ENCODE results near the gene CYB5D1.

The CYB5D1 gene

DNA sequence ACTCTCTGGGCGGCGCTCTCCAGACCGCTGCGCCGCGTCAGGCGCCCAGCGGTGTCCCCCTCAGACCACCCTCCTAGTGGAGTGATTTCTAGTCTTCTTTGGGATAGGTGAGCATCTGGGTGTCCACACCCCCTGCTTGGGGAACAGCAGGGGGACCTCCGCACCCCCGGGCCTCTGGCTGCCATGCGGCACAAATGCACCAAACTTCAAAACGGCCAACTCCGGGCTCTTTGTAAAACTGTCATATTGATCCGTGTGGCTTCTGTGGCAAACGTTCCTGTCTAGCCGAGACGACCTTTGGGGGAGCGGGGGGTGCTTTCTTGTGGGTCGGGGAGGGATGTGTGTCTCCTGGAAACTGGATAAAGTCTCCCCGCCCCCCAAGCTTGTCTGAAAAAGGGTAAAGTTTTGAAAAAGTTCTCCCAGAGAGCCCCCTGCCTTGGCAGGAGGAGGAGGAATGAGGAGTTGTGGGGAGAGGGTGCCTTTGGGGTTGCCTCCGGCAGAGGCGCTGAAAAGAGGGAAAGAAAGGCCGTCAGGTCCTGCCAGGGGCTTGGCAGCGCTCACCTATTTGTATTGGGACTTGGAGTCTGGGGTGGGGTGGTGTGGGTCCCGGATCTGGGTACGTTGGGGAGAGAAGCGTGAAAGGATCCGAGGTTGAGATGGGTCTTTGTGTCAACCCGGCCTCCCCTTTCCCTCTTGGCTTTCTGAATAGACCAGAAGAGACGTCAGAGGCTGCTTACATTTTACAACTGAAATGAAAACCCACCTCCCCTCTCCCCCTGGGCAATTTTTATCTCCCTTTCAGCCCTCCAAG lies 28.6 kb downstream of the CYB5D1 start:
- DNase-seq (ENCODE audit: low spot score) = peak; percentile 58

DNA sequence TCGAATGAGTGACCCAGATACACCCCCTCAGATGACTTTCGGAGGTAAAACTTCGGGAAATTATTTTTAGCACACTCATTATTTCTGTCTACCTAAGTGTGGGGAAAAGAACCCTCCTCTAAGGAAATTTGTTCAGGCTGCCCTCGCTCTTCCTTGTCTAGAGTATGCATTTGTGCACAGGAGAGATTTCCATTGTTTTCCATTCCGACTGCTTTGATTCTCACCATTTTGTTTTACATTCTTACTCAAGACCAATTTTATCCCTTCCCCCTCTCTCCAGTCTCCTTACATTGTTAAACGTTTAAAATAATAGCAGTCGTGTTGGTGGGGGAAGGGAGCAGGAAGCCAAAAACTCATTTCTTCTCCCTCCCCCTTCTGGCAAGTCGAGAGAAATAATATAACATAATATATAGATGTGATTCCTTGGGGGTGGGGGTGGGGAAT lies 29.3 kb downstream of the CYB5D1 start:
- DNase-seq (ENCODE audit: low spot score) = no peak

GRCh38 chr17:7887482-7888183 lies 29.8 kb downstream of the CYB5D1 start:
- peak; percentile 92 for DNase-seq (ENCODE audit: low spot score)

DNA sequence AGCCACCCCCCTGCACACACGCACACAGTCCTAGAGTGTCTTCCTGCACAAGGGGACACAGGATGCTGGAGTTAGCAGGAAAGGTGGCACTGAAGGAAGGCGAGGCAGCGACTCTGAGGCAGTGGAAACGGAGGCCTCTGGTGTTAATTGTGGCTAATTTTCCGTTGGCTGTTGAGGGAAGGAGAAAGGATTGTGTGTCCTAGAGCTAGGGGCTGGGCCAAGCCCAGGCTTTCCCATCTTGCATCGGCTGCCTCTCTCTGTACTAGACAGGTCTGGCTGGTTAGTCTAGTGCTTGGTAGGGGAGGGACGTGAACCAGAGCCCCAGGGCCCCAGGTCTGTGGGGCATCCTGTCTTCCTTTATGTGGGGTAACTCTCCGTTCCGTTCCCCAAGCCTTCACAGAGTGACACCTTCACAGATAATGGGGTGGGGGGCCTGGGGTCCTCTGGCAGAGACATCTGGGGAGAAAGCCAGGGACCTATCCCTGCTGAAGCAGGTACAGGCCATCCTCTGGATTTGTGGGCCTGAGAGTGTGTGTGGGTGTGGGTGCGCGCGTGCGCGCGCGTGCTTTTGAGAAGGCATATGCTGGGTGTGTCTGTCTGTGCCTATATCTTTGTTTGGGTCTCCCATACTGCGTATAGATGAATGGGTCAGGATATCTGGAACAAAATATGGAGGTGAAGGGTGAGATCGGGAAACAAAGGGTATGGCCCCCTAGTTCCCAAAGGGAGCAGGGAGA lies 30.5 kb downstream of the CYB5D1 start, which contains the start of gene CHD3:
Gene CHD3 (plus strand): TSS at position 606 of the 737 bp plus-strand sequence. CDS start 212 bp downstream, outside the sequence.
- no peak for DNase-seq (ENCODE audit: low spot score)

DNA sequence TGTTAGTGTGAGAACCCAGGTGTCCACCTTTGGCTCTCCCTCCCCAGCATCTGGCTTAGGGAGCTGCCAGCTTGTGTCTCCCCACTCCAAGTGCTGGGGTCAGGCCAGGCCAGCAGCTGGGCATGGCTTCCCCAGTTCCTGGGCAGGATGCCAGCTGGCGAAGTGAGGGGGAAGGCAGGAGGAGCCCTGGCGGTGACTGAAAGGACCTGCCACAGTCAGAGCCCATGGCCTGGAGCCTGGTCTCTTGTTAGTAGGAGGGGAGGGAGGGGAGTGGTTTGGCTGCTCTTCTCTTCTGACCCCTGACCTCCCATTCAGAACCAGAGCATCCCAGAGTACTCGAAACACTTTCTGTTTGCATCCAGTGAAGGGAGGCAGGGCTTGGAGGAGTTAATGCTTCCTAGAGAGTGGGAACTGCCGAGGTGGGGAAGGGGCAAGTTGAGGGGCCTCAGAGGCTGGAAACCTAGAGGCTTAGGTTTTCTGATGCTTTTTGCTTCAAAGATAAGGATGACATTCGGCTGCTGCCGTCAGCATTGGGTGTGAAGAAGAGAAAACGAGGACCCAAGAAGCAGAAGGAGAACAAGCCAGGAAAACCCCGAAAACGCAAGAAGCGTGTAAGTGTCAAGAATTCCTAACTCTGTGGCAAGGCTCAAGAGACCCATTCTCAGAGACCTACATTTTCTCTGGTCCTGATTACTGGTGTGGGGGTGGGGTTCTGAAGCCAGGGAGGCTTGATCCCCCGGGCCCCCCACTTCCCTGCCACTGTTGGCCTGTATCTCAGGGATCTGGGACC lies 31.6 kb downstream of the CYB5D1 start:
- DNase-seq (ENCODE audit: low spot score) = no peak

DNA sequence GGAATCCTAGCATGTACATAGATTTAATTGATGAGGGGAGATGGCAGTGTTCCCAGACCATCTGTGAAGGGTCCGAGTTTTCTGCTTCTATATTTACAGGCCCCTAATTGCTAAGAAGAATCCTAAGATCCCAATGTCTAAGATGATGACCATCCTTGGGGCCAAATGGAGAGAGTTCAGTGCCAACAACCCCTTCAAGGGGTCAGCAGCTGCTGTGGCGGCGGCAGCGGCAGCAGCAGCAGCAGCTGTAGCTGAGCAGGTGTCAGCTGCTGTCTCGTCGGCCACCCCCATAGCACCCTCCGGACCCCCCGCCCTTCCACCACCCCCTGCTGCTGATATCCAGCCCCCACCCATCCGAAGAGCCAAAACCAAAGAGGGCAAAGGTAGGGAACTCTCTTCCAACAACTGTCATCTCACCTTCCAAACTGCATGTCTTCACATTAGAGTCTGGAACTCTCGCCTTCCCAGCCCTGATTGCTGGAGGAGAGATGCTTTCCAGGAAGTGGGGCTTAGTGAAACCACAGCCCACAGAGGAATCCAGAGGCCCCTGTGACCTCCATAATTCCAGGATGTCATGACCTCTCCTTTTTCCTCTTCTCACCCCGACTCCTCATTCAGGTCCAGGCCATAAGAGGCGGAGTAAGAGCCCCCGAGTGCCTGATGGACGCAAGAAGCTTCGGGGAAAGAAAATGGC lies 35.5 kb downstream of the CYB5D1 start:
- DNase-seq (ENCODE audit: low spot score) = no peak

- no peak for DNase-seq (ENCODE audit: low spot score)
Measured at GRCh38 chr17:7894226-7894625, 36.4 kb downstream of the CYB5D1 start.

- DNase-seq (ENCODE audit: low spot score) = no peak
Measured at GRCh38 chr17:7894866-7895265, 37.1 kb downstream of the CYB5D1 start.

- DNase-seq (ENCODE audit: low spot score) = no peak
Measured at GRCh38 chr17:7897090-7897489, 39.3 kb downstream of the CYB5D1 start.

- peak; percentile 46 for DNase-seq (ENCODE audit: low spot score)
Measured at GRCh38 chr17:7897773-7898172, 40.0 kb downstream of the CYB5D1 start.

DNA sequence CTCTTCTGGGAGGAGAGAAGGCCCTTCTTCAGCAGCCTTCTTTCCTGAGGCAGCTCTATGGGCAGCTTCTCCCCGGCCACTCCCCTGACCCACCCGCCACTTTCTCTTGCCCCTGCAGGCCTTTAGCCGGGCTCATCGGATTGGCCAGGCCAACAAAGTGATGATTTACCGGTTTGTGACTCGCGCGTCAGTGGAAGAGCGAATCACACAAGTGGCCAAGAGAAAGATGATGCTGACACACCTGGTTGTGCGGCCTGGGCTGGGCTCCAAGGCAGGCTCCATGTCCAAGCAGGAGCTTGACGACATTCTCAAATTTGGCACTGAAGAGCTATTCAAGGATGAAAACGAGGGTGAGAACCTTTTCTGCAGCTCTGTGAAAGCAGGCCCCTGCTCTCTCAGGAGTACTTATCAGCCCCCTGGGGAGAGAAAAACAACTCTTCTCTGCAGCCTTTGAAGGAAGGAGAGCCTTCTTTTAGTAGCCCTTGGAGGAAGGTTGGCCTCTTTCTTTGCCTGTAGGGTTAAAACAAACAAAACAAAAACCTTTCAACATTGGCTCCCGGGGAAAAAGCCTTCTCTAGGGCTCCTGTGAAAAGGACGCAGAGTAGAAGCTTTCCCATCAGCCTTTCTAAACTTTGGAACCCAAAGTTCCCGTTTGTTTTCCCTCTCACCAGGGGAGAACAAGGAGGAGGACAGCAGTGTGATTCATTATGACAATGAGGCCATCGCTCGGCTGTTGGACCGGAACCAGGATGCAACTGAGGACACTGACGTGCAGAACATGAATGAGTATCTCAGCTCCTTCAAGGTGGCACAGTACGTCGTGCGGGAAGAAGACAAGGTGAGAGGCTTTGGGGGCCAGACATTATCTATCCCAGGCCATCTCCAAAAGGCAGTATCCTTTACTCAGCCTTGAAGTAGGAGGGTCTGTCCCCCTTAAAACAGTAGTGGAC lies 45.6 kb downstream of the CYB5D1 start:
- DNase-seq (ENCODE audit: low spot score) = no peak

DNA sequence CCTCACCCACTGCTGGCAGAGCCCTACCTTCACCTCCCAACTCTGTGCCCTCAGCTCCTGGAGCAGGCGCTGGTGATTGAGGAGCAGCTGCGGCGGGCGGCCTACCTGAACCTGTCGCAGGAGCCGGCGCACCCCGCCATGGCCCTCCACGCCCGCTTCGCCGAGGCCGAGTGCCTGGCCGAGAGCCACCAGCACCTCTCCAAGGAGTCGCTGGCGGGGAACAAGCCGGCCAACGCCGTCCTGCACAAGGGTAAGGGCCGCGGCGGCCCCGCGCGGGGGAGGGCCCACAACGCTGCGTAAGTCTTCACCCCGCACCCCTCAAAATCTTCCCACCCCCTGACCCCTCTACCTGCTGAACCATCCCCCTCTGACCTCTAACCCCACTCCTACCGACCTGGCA lies 51.3 kb downstream of the CYB5D1 start:
- no peak for DNase-seq (ENCODE audit: low spot score)

GRCh38 chr17:7910281-7910680 lies 52.5 kb downstream of the CYB5D1 start:
- DNase-seq (ENCODE audit: low spot score) = no peak

GRCh38 chr17:7910711-7911110 lies 52.9 kb downstream of the CYB5D1 start:
- no peak for DNase-seq (ENCODE audit: low spot score)

GRCh38 chr17:7911116-7911515 lies 53.3 kb downstream of the CYB5D1 start:
- no peak for DNase-seq (ENCODE audit: low spot score)
